Stimulated activated CD4-positive, alpha-beta T cell treated with anti-CD3 and anti-CD28 coated beads, TNF-alpha, amount 100 ng/mL, for 24 hours (primary cell): ENCODE data around the gene TRPV3.
"Not testable (repeated sequence)": the region's sequence is repeated elsewhere in the genome, so short reads cannot be mapped to it uniquely, and the experiment has no call there.

ENCODE experiments used
- DNase-seq, 3 experiments: peaks; one replicate each; pipeline ENCODE4 v3.0.0-alpha.2; 2020; ENCODE audit warnings: low read depth in 3 of 3

TRPV3 gene

DNA sequence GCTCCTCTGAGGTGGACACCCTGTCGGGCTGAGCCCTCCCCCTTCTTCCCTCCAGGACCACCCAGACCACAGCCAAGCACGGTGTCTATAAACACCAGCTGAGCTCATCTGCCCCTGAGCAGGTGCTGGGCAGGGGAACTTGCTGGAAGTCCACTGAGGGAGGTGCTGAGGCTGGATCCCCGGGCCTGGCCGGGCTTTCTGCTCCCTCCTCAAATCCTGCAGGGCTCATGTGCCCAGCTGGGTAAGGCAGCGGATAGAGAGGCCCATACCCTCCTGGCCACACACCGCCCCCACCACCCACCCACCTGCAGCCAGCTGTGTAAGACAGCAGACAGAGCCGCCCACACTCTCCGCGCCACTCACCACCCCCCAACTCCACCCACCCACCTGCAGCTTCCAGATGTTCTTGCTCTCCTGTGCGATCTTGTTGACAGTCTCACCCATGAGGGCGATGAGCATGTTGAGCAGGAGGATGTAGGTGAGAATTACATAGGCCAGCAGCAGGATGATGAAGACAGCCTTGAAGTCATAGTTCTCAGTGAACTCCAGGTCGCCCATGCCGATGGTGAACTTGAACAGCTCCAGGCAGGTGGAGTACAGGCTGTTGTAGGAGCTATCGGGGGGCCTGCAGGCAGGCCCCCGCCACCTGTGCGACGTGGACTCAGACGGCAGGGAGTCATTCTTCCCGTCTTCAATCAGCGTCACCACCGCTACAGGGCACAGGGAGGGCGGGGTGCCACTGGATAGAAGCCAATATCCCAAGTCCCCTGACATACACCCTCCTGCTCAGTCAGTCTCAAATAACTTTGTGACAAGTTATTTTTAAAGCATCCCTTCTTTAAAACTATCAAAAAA lies 15.9 kb upstream of the TRPV3 start:
- DNase-seq = no peak

DNA sequence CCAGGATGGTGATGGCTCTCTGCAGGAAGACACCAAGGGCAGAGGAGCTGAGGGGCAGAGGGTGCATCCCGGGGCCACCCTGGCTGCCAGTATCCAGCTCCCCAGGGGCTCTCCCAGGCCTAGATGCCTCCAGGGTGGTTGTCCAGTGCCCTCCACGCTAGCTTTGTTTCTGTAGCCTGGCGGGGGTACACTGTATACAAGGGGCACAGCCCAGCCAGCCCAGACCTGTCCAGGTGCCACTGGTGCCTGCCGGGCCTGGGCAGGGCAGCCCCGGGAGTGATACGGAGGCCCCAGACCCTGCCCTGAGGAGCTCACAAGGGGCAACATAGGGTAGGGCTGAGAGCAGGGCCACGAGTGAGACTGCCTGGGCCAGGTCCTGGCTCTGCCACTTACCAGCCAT lies 14.6 kb upstream of the TRPV3 start:
- no peak for DNase-seq

DNA sequence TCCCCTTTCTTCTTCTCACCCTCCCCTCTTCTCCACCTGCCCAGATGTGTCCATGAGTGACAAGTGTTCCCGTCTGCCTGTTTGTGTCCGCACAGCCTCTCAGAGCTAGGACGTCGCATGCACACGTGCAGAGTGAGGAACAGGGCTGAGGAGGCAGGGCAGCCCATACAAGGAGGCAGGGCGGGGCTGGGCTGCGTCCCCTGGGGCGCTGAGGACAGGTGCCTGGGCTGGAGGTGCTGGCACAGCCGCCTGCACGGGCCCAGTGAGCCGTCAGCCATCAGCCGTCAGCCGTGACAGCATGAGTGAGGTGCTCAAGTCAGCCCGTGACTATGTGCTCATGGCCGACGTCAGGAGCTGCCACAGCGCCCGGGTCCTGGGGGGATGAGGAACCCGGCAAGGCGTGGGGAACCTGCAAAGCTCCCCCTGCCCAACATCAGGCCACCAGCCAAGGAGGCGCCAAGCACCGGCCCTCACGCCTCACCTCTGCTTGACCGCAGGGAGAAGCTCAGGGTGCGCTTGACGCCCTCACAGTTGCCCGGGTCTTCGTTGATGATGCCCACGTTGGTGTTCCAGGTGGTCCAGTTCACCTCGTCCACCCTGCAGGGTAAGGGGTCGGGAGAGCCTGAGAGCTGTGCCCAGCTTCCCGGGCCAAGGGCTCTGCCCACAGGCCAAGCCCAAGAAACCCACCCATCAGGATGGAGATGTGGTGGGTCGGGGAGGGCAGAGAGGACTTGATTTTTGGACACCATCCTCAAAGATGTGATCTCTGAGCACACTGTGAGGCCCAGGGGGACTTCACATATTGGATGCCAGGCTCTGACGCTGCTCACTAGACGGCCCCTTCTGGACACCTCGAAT lies 13.7 kb upstream of the TRPV3 start:
- no peak for DNase-seq

DNA sequence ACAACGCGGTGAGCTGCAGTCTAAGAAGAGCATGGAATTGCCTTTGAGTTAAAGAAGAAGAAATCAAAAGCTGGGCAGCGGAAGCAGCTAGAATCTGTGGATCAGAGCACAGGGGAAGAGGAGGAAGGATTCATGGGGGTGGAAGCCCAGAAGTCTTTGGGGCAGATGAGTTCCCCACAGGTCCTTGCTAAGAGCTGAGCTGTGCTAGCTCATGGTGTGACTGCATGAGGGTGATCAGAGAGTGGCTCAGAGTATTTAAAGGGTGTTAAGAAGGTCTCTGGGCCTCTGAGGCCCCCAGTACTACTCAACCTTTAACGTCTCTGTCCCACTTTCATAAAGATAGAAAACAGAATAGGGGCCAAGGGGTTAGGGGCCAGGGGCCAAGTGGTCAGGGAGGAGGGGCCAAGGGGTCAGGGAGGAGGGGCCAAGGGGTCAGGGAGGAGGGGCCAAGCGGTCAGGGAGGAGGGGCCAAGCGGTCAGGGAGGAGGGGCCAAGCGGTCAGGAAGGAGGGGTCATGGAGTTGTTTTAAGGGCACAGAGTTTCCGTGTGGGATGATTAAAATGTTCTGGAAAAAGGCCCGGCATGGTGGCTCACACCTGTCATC lies 12.0 kb upstream of the TRPV3 start:
- no peak for DNase-seq

DNA sequence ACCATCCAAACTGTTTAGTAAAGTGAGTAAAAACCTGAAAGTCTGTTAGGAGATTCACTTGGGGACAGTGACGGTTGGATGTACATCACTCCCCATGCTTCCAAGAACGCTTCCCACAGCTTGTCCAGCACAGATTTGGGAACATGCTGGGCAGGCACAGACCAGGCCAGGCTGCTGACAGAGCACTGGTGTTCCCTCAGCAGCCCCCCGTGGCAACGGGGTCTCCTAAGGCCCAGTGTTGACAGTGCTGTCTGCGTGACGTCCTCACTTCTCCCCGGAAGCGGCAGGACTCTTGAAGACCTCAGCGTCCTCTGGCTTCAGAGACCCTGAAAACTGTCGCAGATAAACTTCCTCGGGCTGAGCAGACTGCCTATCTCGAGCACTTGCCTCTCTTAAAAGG lies 8.9 kb upstream of the TRPV3 start:
- DNase-seq = no peak

DNA sequence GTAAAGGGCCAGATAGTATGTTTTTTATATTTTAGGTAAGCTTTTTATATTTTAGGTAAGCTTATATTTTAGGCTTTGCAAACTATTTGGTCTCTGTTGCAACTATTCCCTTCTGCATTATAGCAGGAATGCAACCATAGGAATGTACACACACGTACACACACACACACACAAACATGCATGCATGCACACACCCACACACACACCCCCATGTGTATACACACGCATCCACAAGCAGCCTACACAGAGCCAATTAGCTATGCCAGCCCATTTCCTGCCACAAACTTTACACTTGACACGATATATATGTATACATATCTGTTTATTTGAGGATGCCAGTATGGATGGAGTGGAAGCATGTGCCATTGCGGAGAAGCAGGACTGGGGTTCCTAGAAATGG lies 7.5 kb upstream of the TRPV3 start:
- no peak for DNase-seq

DNA sequence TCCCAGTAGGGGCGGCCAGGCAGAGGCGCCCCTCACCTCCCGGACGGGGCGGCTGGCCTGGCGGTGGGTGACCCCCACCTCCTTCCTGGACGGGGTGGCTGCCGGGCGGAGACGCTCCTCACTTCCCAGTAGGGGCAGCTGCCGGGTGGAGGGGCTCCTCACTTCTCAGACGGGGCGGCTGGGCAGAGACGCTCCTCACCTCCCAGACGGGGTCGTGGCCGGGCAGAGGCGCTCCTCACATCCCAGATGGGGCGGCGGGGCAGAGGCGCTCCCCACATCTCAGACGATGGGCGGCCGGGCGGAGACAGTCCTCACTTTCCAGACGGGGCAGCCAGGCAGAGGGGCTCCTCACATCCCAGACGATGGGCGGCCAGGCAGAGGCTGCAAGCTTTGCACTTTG lies 6.6 kb upstream of the TRPV3 start:
- not testable (repeated sequence) for DNase-seq

DNA sequence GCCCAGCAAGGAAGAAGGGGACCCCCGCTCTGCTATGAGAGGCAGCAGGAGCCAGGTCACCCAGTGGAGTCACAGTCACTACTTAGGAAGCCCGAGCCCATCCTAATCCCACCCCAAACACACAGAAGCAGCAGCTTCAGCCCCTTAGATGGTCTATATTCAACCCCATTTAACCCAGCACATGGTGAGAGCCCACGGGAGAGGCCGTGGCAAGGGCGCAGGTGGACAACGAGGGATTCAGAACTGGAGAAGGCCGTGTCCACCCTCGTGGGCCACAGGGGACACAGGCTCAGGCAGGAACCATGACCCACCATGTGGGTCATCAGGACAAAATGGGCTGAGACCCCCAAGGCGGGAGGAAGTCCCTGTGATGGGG lies 1.6 kb upstream of the TRPV3 start:
- no peak for DNase-seq

DNA sequence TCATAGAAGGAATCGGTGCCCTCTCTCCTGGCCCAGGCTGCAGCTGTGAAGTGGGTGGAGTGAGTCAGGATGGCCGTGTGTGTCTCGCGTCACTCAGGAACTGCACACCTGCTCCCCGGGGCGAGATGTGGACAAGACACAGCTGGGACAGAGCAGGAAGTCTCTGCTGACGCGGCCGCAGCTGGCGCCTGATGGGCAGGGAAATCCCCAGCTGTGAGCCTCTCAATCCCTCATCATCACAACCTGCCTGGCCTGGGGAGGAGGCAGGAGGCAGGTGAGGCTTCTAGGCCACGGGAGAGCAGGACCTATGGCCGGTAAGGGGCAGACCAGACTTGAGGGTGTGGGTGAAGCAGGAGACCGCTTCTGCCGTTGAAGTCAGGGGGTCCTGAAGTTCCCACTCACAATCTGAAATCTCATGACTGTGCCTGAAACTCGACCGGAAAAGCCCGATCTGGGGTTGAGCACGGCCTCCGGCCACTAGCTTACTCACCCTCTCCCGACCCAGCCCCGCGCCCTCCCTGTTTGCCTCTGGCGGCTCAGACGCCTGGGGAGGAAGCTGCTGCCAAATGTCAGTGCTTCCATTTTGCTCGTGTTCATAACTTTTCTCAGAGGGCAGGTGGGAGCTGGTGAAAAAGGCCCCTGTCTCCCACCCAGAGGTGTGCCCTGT lies 1.1 kb upstream of the TRPV3 start:
- peak in 2 of 3 experiments; percentile 24 to 54 for DNase-seq

DNA sequence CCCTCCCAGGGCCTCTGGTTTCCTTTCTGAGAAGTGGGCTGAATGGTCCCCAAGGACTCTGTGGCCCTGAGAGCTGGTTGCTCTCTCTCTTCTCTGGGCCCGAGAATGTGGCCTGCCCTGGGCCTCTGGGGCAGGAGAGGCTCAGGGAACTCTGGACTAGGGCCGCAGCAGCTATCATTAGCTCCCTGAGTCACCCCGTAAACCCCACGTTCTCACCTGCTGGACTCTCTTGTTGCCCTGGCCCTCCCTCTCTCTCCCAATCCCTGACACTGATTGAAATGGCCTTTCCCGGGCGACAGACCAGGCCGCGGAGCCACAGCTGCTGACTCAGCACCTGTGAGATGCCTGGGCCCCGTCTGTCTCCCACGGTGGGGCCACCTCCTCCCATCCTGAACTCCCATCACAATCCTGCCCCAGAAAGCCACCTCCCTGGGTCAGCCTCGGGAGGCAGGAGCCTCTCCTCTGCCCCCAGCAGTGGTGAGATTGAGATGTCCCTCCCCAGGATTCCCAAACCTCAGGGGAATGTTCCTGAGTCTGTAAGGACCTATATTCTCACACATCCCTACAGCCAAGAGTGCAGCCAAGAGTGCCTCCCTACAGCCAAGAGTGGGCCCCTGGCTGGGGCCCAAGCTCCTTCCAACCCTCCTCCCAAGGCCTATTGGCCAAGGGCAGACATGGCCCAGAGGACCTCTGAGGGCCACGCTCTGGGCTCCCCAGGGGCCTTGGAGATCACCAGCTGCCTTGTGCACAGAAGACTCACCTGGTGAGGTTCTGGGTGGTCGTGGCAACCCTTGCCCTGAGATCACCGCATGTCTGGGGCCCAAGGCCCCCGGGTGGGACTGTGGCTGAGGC lies 470 bp downstream of the TRPV3 start:
- no peak for DNase-seq

DNA sequence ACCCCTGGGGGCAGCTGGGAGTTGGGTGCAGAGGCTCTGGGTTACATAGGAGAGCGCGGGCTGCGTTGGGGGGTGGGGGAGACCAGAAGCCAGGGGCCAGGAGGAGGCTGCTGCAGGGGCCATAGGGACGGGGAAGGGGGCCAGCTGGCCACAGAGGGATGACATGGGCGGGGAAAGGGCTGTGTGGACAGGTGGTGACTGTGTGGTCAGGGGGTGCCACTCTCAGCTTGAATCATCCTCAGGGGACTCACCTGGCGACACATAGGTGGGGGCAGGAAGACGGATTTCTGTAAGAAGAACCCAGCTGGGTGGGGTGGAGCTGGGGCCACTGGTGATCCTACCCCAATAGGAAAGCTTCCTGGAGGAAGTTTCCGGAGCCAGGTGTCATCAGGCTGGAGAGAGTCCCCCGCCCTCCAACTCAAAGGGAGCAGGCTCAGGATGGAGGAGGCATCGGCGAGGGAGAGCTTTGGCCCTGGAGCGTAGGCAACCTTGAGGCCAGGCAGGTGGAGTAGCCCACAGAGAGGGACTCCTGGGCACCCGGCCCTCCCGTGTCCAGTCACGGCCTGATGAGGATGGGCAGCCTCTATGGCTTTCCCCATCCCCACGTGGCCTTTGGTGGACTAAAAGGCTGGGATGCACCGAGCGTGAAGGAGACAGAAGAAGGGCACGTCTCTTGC lies 1.2 kb downstream of the TRPV3 start:
- no peak for DNase-seq

DNA sequence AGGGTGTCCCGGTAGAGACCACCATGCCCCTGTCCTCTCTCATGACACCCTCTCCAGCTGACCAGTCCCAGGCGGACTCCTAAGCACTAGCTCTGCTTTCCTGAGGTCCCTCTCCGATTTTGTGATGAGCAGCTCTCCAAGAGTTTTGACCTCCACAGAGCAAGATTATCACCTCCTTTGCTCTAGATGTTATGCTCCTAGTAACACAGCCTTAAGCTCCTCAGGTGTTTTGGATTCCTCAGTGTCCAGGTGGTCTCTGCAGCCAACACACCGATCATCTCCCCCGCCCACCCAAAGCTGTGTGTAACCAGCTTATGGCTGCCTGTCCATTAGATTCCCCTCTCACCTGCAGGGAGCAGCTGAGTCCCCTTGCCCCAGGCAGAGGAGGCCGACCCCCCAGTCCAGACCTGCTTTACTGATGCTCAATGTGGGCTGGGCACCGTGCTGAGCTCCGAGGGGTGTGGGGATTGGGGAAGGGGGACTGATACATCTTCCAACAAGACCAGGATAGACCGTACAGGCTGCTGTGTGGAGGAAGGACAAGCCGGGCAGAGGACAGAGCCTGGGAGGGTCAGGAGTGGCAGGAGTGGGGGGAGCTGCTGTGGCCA lies 2.3 kb downstream of the TRPV3 start:
- no peak for DNase-seq

DNA sequence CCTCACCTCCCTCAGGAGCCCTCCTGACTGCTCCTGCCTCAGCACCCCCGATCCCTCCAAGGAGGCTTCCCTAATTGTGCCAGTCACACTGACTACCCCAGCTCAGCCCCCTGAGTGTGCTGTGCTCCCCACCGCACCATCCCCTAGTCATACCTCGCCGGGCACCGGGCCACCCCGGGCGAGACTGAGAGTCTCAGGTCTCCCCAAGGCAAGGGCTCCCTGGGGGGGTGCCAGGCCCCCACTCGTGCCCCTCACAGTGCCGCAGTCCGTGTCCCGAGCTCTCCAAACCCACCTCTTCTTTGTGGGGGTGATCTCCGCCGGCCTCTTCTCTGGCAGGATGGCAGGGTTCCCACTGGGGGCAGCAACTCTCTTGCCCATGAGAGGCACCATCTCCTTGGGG lies 3.2 kb downstream of the TRPV3 start:
- no peak for DNase-seq

DNA sequence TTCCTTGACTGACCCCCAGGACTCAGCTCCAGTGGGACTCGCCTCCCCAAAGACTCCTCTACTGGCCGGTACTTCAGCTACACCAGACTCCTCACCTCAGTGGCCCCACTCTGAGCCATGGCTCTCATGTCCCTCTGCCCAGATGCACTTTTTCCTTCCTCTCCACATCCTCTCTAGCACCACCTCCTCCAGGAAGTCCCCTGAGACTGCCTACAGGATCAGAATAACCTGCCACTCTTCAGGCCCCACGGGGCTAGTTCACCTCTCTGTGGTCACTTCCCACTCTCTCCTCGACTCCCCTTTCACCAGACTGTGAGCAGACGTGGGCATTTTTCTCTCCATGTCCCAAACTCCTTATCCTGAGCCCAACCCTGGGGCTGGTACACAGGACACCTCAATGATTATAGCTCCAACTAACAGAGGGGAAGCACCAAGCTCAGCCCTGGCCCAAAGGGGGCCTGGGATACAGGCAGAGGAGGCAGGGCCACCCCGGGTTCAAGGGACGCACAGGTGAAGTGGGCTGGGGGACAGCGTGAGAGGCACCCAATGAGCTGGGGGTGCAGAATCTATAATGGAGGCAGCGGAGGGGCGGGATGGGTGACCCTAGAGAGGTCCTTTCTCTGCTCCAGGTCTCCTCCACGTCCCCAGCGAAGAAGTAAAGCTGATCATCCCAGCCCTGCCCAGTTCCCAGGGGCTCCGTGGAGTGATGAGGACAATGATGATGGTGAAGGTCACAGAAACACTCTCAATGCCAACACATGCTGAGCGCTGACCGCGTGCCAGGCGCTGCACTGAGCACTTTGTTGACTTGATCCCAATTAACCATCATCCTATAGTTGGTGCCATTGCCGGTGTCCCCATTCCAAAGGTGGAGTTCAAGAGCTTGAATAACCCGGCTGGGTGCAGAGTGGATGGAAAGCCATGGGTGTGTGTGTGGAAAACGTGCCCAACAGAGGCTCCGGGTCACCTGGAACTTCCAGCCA lies 3.9 kb downstream of the TRPV3 start:
- DNase-seq = no peak

DNA sequence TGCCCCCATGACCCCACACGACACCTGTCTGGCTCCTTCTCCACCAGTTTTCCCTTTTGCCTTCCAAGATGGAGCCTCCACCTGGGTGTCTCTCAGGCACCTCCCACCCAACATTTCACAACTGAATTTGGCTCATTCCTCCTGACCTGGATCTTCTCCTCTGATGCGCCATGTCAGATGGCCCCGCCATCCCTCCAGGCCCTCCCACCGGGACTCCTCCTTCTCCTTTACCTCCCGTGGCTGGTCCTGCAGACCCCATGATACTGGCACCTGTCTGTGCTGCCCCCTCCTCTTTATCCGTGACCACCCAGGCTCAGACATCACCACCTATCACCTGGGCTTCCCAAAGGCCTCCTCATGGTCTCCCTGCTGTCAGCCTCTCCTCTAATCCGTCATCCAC lies 4.7 kb downstream of the TRPV3 start:
- no peak for DNase-seq

DNA sequence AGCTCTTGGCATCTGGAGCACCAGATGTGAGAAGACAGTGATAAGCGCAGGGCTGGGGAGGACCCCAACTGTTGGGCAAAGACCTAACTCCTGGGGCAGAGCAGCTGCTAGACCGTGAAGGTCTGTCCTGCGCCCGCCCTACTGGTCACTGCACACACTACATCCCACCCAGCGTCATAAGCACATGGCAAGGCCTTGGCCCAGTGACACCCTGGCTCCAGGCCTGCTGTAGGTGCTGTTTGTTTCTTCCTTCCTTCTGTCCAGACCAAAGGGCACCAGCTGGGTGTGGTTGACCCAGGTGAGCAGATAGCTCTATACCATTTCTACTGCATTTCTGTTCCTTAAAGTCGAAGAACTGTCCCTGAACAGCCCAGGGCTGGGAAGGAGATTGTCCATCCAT lies 6.4 kb downstream of the TRPV3 start:
- no peak for DNase-seq

DNA sequence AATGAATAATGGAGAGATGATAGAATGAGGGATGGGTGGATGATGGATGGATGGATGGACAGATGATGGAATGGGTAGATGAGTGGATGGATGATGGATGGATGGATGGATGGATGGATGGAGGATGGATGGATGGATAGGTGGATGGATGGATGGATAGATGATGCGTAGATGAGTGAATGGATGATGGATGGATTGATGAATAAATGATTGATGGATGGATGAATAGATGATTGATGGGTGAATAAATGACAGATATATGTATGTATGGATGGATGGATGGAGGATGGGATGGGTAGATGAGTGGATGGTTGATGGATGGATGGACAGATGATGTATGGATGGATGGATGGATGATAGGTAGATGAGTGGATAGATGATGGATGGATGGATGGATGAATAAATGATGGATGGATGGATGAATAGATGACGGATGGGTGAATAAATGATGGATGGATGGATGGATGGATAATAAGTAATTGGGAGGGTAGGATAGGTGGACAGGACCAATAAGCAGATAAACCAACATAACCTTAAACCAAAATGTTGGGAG lies 7.9 kb downstream of the TRPV3 start:
- DNase-seq = no peak

DNA sequence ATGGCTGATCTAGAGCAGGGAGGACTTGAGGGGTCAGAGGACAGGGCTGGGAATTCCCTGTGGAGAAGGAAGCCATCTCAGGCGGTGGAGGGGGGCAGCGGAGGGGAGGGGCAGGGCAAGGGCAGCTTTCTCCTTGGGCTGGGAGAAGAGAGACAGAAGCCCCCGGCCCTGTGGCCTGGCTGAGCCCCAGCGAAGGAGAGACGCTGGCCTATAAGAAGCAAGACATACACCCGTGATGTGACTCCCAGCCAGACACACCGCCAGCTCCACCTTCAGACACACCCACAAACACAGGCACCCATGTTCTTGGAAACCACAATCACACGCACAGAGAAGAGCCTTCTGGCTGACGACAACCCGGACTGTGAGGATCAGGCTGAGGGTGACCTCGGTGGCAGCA lies 10.0 kb downstream of the TRPV3 start:
- no peak for DNase-seq

DNA sequence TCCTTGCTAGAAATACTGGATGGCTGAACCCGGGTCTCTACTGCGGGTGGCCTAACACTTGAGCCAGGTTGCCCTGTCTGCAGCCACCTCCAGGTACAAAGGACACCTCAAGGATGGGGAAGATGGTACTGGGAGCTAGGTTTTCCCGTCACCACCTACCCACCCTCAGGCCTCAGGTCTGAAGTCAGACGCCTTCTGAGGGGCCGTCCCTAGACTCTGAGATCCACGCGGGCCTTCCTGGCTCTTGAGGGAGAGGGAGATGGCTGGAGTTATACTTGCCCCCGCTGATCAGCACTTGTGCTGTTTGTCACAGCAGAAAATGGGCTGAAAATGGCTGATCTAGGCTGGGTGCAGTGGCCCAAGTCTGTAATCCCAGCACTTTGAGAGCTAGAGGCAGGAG lies 10.6 kb downstream of the TRPV3 start:
- no peak for DNase-seq
